CD14-positive monocyte (primary cell): ENCODE results near the gene DNAJC9. TPM values are rescaled to one million over a fixed set of nuclear protein-coding genes. Genes with fewer than 3 reads are reported as not detected.

Experiments
- DNase-seq, 3 donors: peaks; one replicate each; pipeline ENCODE4 v3.0.0-alpha.2; 2011 to 2022
- H2AFZ ChIP-seq: 2 replicates; pipeline ENCODE4 v1.6.0; 2012; ENCODE audit warnings: mild to moderate bottlenecking, low read depth, low read length, inconsistent platforms; ENCODE audit not compliant: insufficient read depth, poor library complexity, severe bottlenecking
- H3K27ac ChIP-seq, 2 donors: 1 replicate in 1 of 2; 2 replicates in 1 of 2; pipeline ENCODE4 v1.5.1; 2012 to 2013; ENCODE audit warnings: low read length in 2 of 2, control low read depth in 1 of 2, inconsistent platforms in 1 of 2, low read depth in 1 of 2, mild to moderate bottlenecking in 1 of 2
- H3K27me3 ChIP-seq, 2 donors: one replicate each; pipeline versions ENCODE4 v1.6.0 to v1.6.1; 2011 to 2013; ENCODE audit warnings: low read length in 2 of 2; ENCODE audit not compliant: control insufficient read depth in 2 of 2, insufficient read depth in 2 of 2
- H3K36me3 ChIP-seq, 2 donors: replicated peaks in 1 of 2; 1 replicate in 1 of 2; 2 replicates in 1 of 2; pipeline versions ENCODE4 v1.5.1 to v1.6.1; 2012 to 2013; ENCODE audit warnings: low read length in 2 of 2, control low read depth in 1 of 2, inconsistent platforms in 1 of 2, mild to moderate bottlenecking in 1 of 2; ENCODE audit not compliant: insufficient read depth in 2 of 2, control insufficient read depth in 1 of 2
- H3K4me1 ChIP-seq, 2 donors: 1 replicate in 1 of 2; 2 replicates in 1 of 2; pipeline versions ENCODE4 v1.5.1 to v1.6.1; 2012 to 2013; ENCODE audit warnings: low read length in 2 of 2, control low read depth in 1 of 2, inconsistent platforms in 1 of 2, mild to moderate bottlenecking in 1 of 2, moderate library complexity in 1 of 2; ENCODE audit not compliant: insufficient read depth in 2 of 2, control insufficient read depth in 1 of 2
- H3K4me2 ChIP-seq: replicated peaks from 2 replicates; pipeline ENCODE3; 2012; ENCODE audit warnings: low read length, moderate library complexity, mild to moderate bottlenecking; ENCODE audit not compliant: poor library complexity, severe bottlenecking; ENCODE audit errors: extremely low read depth
- H3K4me3 ChIP-seq, 3 experiments: fragments of 200-600 bp in 1 of 3; sonication (generic) in 1 of 3; replicated peaks in 1 of 3; 1 replicate in 2 of 3; 2 replicates in 1 of 3; pipeline ENCODE4 v1.5.1; 2011 to 2013; ENCODE audit warnings: low read length in 3 of 3, mild to moderate bottlenecking in 3 of 3, control low read depth in 2 of 3, low read depth in 2 of 3, inconsistent platforms in 1 of 3, moderate library complexity in 1 of 3
- H3K79me2 ChIP-seq: 2 replicates; pipeline ENCODE4 v1.6.0; 2012; ENCODE audit warnings: mild to moderate bottlenecking, control low read depth, inconsistent platforms, low read length, moderate library complexity; ENCODE audit not compliant: insufficient read depth
- H3K9ac ChIP-seq: 2 replicates; pipeline ENCODE4 v1.6.0; 2017; ENCODE audit warnings: low read length, mild to moderate bottlenecking; ENCODE audit not compliant: insufficient read depth, poor library complexity, severe bottlenecking
- H3K9me3 ChIP-seq, 2 donors: replicated peaks in 1 of 2; 1 replicate in 1 of 2; 2 replicates in 1 of 2; pipeline versions ENCODE4 v1.5.1 to v1.6.1; 2012 to 2013; ENCODE audit warnings: low read length in 2 of 2, control low read depth in 1 of 2; ENCODE audit not compliant: control insufficient read depth in 1 of 2, insufficient read depth in 1 of 2
- H4K20me1 ChIP-seq: 2 replicates; pipeline ENCODE4 v1.6.0; 2012; ENCODE audit warnings: mild to moderate bottlenecking, low read length, control low read depth, moderate library complexity; ENCODE audit not compliant: insufficient read depth
- H3K27ac Mint-ChIP-seq, 7 donors: one replicate each; pipeline ENCODE4 v1.8.0; 2020; ENCODE audit warnings: mild to moderate bottlenecking in 7 of 7, mixed read lengths in 7 of 7, moderate library complexity in 6 of 7, inconsistent platforms in 2 of 7
- H3K27me3 Mint-ChIP-seq, 3 donors: one replicate each; pipeline ENCODE4 v1.8.0; 2021 to 2022; ENCODE audit warnings: low read depth in 3 of 3, mild to moderate bottlenecking in 3 of 3, mixed read lengths in 3 of 3, moderate library complexity in 3 of 3, inconsistent platforms in 1 of 3
- H3K36me3 Mint-ChIP-seq, 2 donors: one replicate each; pipeline ENCODE4 v1.8.0; 2020; ENCODE audit warnings: mixed read lengths in 2 of 2, inconsistent platforms in 1 of 2, mild to moderate bottlenecking in 1 of 2
- H3K4me1 Mint-ChIP-seq: one replicate; pipeline ENCODE4 v1.8.0; 2020; ENCODE audit warnings: mild to moderate bottlenecking, mixed read lengths
- H3K4me3 Mint-ChIP-seq, 2 donors: one replicate each; pipeline ENCODE4 v1.8.0; 2020; ENCODE audit warnings: mild to moderate bottlenecking in 2 of 2, mixed read lengths in 2 of 2, moderate library complexity in 1 of 2
- H3K9me3 Mint-ChIP-seq, 7 donors: one replicate each; pipeline ENCODE4 v1.8.0; 2020 to 2022; ENCODE audit warnings: mixed read lengths in 7 of 7, mild to moderate bottlenecking in 6 of 7, moderate library complexity in 6 of 7, inconsistent platforms in 2 of 7
- WGBS: methylation state at CpG from one replicate; pipeline ENCODE4 v1.1.5; 2013; ENCODE audit warnings: missing lambda C conversion rate; ENCODE audit not compliant: insufficient coverage; 5-methylcytosine and 5-hydroxymethylcytosine counted together
- intact Hi-C, 2 donors: fragments of 100-400 bp; cut with micrococcal nuclease; formaldehyde crosslinking; loops; one replicate each; pipeline versions ENCODE4 v1.15.0 to v1.15.1; 2023
- polyA plus RNA-seq, 3 donors: library from polyadenylated mRNA; depleted of rRNA in 1 of 3; unstranded in 2 of 3; stranded (reverse) in 1 of 3; fragments of 300-500 nt in 2 of 3; fragments of >200 nt in 1 of 3; fragmentation: Illumina TruSeq in 2 of 3; gene quantifications; 1 replicate in 2 of 3; 2 replicates in 1 of 3; pipeline ENCODE4 v1.2.3, GENCODE V29; 2012 to 2021
- TF ChIP-seq, protein P1 (sequence below): fragments of 200-600 bp; IDR thresholded peaks from one replicate; pipeline ENCODE4 v1.8.0; 2022; ENCODE audit warnings: antibody characterized with exemption, mild to moderate bottlenecking

The DNAJC9 gene
- polyA plus RNA-seq, 3 donors = 2.3 to 7.2 (median 2.4) TPM

DNA sequence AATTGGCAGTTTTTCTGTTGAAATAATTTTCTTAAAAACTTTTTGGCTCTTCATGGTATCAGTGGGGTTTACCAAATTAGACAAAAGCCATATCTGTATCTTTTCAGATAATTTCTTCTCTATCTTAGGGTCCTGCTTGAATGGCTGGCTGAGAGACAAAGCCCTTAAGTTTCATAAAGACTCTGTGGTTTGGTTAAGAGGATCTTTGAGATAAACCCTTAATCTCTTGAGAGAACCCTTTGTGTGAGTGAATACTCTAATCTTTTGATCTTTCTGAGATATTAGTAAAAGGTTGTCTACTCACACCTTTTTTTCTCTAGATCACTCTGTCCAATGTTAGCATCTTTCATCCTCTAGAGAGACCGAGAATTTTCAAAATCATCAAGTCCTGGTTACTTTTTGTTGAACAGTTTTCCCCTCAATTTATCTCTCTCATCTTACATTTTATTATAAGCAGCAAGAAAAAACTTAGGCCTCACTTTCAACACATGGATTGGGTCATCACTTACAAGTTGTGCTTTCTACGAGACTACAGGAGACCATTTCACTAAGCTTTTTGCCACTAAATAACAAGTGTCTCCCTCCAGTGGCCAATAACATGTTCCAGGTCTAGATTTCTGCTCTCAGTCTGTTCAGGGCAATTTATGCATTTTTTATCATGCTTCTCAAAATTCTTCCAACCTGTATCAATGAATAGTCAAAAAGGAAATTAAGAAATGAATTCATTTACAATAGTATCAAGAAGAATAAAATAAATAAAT, 28.4 kb downstream of the DNAJC9 start:
- no peak overlapping the region for H3K4me3 Mint-ChIP-seq
- Histone ChIP-seq H4K20me1 (no peaks in the 10 kb centered on the region), H3K9ac (no peak overlapping the region), H2AFZ (no peak overlapping the region), H3K27ac (no peak overlapping the region), H3K79me2 (no peaks in the 10 kb centered on the region), H3K4me1 (no peaks in the 10 kb centered on the region), H3K9me3 (no peaks in the 10 kb centered on the region), H3K4me3 (no peak overlapping the region), H3K4me2 (no peak overlapping the region), H3K27me3 (no peaks in the 10 kb centered on the region), H3K36me3 (peaks cover 17 to 44% of the 10 kb centered on the region in 2 donors)
- no peaks in the 10 kb centered on the region for H3K4me1 Mint-ChIP-seq
- peaks cover 52 to 61% of the 10 kb centered on the region in 2 donors for H3K36me3 Mint-ChIP-seq
- WGBS = 100% methylated on average over 2 of the region's 2 CpGs
- TF ChIP-seq, protein P1, sequence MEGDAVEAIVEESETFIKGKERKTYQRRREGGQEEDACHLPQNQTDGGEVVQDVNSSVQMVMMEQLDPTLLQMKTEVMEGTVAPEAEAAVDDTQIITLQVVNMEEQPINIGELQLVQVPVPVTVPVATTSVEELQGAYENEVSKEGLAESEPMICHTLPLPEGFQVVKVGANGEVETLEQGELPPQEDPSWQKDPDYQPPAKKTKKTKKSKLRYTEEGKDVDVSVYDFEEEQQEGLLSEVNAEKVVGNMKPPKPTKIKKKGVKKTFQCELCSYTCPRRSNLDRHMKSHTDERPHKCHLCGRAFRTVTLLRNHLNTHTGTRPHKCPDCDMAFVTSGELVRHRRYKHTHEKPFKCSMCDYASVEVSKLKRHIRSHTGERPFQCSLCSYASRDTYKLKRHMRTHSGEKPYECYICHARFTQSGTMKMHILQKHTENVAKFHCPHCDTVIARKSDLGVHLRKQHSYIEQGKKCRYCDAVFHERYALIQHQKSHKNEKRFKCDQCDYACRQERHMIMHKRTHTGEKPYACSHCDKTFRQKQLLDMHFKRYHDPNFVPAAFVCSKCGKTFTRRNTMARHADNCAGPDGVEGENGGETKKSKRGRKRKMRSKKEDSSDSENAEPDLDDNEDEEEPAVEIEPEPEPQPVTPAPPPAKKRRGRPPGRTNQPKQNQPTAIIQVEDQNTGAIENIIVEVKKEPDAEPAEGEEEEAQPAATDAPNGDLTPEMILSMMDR = peak; percentile 29
- no peaks in the 10 kb centered on the region for H3K27me3 Mint-ChIP-seq
- no peak overlapping the region for H3K27ac Mint-ChIP-seq
- DNase-seq = no peak
- peaks cover 0 to 2% (median 0%) of the 10 kb centered on the region in 7 donors for H3K9me3 Mint-ChIP-seq
- intact Hi-C loops = no loop called here

DNA sequence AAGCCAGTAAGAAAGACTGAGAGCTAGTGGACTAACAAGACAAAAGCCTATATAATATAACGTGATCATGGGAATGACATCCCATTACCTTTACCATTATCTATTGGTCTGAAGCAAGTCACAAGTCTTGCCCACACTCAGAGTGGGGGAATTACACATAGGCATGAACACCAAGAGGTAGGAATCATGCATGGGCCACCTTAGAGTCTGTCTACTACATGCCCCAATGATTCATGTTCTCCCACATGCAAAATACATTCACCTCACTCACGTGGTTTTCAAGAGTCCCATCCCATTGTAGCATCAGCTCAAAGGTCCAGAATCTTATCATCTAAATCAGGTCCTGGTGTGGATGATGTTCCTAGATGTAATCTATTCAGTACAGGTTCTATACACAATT, 29.4 kb downstream of the DNAJC9 start:
- Mint-ChIP-seq H3K27me3 (no peaks in the 10 kb centered on the region), H3K9me3 (peaks cover 0 to 2% (median 0%) of the 10 kb centered on the region in 7 donors), H3K27ac (no peak overlapping the region), H3K36me3 (peaks cover 60 to 67% of the 10 kb centered on the region in 2 donors), H3K4me1 (no peaks in the 10 kb centered on the region), H3K4me3 (no peak overlapping the region)
- DNase-seq = no peak
- Histone ChIP-seq H3K27me3 (no peaks in the 10 kb centered on the region), H3K4me1 (no peaks in the 10 kb centered on the region), H4K20me1 (no peaks in the 10 kb centered on the region), H3K79me2 (no peaks in the 10 kb centered on the region), H3K4me2 (no peak overlapping the region), H3K9ac (no peak overlapping the region), H3K9me3 (no peaks in the 10 kb centered on the region), H3K4me3 (no peak overlapping the region), H3K27ac (no peak overlapping the region), H3K36me3 (peaks cover 17 to 47% of the 10 kb centered on the region in 2 donors), H2AFZ (no peak overlapping the region)
- intact Hi-C loops = no loop called here
- TF ChIP-seq, protein P1 = no peak
- WGBS = no CpG with 5 or more reads among the region's 2 CpGs
